Right atrium auricular region (tissue), 2 donors: ENCODE measurements around the gene KLHDC4. TPM values are rescaled to one million over a fixed set of nuclear protein-coding genes. Genes with fewer than 3 reads are reported as not detected.

ENCODE experiments used
- DNase-seq: peaks from one replicate; pipeline ENCODE4 v3.0.0-alpha.2; 2019; ENCODE audit warnings: low spot score
- H3K27ac ChIP-seq, 2 donors: fragments of 200-600 bp; sonication (generic); 1 replicate in 1 of 2; 2 replicates in 1 of 2; pipeline ENCODE4 v1.5.1; 2016 to 2019
- H3K27me3 ChIP-seq, 2 donors: fragments of 200-600 bp; sonication (generic); one replicate each; pipeline versions ENCODE4 v1.5.1 to v1.6.0; 2017 to 2019
- H3K36me3 ChIP-seq: fragments of 200-600 bp; sonication (generic); one replicate; pipeline ENCODE4 v1.5.1; 2016
- H3K4me1 ChIP-seq, 2 donors: fragments of 200-600 bp; sonication (generic); one replicate each; pipeline versions ENCODE4 v1.5.1 to v1.6.0; 2017 to 2019
- H3K4me3 ChIP-seq, 2 donors: fragments of 200-600 bp; sonication (generic); 1 replicate in 1 of 2; 2 replicates in 1 of 2; pipeline ENCODE4 v1.5.1; 2017 to 2019; ENCODE audit warnings: mild to moderate bottlenecking in 1 of 2, moderate library complexity in 1 of 2
- H3K9me3 ChIP-seq, 2 donors: fragments of 200-600 bp; sonication (generic); one replicate each; pipeline ENCODE4 v1.5.1; 2019
- total RNA-seq, 2 donors: library from RNA; depleted of rRNA; stranded (reverse); fragments of >200 nt; gene quantifications; one replicate each; pipeline ENCODE4 v1.1.0, GENCODE V29; 2016
- TF ChIP-seq, protein P1 (sequence below), 2 donors: fragments of 200-600 bp; sonication (generic); IDR thresholded peaks; one replicate each; pipeline ENCODE4 v1.5.1; 2019; ENCODE audit warnings: antibody characterized with exemption in 2 of 2

Gene KLHDC4
- total RNA-seq, 2 donors from 2014 or later = 11.8 to 12.6 TPM

DNA sequence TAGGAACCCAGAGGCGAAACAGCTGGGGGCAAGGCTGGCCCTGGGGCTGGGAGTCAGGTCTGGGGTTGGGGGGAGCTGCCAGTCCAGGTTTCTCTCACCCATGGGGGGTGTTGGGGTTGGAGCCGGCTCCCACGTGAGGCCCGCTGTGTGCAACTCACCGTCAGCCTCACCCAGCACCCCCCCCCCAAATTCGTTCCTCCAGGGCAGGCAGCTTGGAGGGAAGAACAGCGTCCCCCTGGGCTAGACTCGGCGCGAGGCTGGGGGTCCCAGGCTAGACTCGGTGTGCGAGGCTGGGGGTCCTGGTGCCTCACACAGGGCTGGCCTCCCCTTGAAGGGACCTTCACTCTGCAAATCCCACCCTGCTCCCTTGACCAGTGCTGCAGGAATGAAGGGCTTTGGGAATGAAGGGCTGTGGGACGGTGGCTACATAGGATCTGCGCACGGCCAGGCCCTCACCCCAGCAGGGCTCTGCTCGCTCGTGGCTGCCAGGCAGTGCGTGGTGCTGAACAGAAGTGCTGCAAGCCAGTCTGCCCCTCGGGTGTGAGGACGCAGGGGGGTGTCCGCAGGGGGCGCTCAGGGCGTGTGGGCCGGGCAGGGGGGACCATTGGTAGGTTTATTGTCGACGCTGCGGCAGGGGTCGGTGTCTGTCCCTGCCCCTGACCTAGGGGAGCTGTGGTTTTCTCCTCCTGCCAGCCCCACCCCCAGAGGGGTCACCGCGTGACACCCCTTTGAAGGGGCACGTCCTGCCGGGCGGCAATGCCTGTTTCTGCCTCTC lies 74.7 kb downstream of the KLHDC4 start:
- no peak for DNase-seq
- no peaks in the 10 kb centered on the region for H3K27me3 ChIP-seq
- peak overlapping the region in 1 of 2 donors; percentile 13 for H3K4me3 ChIP-seq
- peaks cover 0 to 15% of the 10 kb centered on the region in 2 donors for H3K4me1 ChIP-seq
- no peaks in the 10 kb centered on the region for H3K9me3 ChIP-seq
- no peaks in the 10 kb centered on the region for H3K36me3 ChIP-seq
- no peak overlapping the region for H3K27ac ChIP-seq
- TF ChIP-seq, protein P1, sequence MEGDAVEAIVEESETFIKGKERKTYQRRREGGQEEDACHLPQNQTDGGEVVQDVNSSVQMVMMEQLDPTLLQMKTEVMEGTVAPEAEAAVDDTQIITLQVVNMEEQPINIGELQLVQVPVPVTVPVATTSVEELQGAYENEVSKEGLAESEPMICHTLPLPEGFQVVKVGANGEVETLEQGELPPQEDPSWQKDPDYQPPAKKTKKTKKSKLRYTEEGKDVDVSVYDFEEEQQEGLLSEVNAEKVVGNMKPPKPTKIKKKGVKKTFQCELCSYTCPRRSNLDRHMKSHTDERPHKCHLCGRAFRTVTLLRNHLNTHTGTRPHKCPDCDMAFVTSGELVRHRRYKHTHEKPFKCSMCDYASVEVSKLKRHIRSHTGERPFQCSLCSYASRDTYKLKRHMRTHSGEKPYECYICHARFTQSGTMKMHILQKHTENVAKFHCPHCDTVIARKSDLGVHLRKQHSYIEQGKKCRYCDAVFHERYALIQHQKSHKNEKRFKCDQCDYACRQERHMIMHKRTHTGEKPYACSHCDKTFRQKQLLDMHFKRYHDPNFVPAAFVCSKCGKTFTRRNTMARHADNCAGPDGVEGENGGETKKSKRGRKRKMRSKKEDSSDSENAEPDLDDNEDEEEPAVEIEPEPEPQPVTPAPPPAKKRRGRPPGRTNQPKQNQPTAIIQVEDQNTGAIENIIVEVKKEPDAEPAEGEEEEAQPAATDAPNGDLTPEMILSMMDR (IDR thresholded peaks at IDR 0.05) = no peak

DNA sequence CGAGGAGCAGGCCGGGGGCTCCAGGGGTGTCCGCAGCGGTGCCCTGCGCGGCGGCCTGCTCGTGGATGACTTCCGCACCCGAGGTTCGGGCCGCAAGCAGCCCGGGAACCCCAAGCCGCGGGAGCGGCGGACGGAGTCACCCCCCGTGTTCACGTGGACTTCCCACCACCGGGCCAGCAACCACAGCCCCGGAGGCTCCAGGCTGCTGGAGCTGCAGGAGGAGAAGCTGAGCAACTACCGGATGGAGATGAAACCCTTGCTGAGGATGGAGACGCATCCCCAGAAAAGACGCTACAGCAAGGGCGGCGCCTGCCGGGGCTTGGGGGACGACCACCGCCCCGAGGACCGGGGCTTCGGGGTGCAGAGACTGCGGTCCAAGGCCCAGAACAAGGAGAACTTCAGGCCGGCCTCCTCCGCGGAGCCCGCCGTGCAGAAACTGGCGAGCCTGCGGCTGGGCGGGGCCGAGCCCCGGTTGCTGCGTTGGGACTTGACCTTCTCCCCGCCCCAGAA lies 75.8 kb downstream of the KLHDC4 start:
- no peaks in the 10 kb centered on the region for H3K27me3 ChIP-seq
- no peak overlapping the region for H3K27ac ChIP-seq
- H3K4me3 ChIP-seq = no peak overlapping the region

DNA sequence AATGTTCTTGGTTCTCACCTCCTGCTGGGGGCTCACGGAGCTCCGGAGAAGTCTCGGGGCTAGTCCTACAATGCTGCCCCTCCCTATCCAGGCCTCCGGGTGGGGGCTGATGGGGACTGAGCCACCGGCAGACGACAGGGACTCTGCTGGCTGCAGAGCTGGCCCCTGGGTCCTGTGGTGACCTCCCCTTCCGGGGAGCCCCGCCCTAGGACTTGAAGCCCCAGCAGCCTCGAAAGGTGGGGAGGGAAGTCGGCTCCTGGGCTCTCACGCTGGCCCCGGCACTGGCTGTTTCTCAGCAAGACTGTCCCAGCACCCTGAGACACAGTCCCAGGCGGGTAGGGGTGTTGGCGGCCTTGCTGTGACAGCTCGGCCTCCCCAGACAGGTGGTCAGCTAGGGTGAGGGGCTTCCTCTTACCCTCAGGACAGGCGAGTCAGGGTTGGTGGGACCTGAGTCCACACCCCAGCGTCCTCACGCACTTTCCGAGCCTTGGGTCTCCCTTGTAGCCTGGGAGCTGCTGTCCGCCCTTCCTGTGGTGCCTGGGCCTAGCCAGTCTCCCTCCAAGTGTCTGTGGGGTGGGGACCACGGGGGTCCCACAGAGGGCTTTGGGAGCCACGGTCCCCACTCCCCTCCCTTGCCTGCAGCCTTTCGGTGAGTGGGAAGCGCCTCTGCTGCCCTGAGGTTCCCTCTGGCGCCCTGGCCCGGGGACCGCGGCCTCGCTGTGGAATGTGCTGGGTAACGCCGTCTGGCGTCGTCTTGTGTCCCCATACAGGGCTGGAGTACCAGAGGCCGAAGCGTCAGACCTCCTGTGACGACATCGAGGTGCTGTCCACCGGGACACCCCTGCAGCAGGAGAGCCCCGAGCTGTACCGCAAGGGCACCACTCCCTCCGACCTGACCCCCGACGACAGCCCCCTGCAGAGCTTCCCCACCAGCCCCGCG lies 76.6 kb downstream of the KLHDC4 start:
- Histone ChIP-seq H3K4me1 (peaks cover 0 to 15% of the 10 kb centered on the region in 2 donors), H3K9me3 (no peaks in the 10 kb centered on the region), H3K36me3 (no peaks in the 10 kb centered on the region), H3K27ac (no peak overlapping the region), H3K27me3 (no peaks in the 10 kb centered on the region), H3K4me3 (no peak overlapping the region)
- no peak for DNase-seq
- TF ChIP-seq, protein P1 (IDR thresholded peaks at IDR 0.05) = no peak

More for the DNA sequence above, 75.8 kb downstream of the KLHDC4 start:
- TF ChIP-seq, protein P1 (IDR thresholded peaks at IDR 0.05) = no peak
- H3K9me3 ChIP-seq = no peaks in the 10 kb centered on the region
- H3K4me1 ChIP-seq = peaks cover 0 to 15% of the 10 kb centered on the region in 2 donors
- no peak for DNase-seq
- no peaks in the 10 kb centered on the region for H3K36me3 ChIP-seq

DNA sequence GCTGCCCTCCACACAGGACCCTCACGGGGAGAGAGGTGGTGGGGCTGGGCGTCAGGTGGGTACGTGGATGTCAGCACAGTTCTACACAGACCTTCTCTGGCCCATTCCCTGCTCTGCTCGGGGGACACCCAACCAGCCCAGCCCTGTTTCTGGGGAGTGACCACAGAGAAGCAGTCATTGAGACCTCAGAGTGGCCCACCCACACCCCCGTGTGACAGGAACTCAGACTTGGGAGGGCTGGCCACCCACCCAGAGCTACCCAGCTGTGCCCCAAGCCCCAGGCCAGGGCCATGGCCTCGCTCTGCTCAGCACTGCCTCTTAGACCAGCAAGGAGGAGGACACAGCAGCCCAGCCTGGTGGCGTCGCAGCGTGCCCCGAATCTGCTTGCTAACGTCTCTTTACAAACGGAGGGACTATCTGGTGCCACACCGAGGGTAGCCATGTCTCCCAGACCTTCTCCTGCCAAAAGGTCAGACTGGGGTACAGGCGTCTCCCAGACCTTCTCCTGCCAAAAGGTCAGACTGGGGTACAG lies 77.7 kb downstream of the KLHDC4 start:
- H3K4me3 ChIP-seq = no peak overlapping the region
- no peaks in the 10 kb centered on the region for H3K27me3 ChIP-seq
- no peak overlapping the region for H3K27ac ChIP-seq
- DNase-seq = no peak
- H3K36me3 ChIP-seq = no peaks in the 10 kb centered on the region
- H3K4me1 ChIP-seq = peaks cover 0 to 15% of the 10 kb centered on the region in 2 donors
- TF ChIP-seq, protein P1 (IDR thresholded peaks at IDR 0.05) = no peak
- no peaks in the 10 kb centered on the region for H3K9me3 ChIP-seq

DNA sequence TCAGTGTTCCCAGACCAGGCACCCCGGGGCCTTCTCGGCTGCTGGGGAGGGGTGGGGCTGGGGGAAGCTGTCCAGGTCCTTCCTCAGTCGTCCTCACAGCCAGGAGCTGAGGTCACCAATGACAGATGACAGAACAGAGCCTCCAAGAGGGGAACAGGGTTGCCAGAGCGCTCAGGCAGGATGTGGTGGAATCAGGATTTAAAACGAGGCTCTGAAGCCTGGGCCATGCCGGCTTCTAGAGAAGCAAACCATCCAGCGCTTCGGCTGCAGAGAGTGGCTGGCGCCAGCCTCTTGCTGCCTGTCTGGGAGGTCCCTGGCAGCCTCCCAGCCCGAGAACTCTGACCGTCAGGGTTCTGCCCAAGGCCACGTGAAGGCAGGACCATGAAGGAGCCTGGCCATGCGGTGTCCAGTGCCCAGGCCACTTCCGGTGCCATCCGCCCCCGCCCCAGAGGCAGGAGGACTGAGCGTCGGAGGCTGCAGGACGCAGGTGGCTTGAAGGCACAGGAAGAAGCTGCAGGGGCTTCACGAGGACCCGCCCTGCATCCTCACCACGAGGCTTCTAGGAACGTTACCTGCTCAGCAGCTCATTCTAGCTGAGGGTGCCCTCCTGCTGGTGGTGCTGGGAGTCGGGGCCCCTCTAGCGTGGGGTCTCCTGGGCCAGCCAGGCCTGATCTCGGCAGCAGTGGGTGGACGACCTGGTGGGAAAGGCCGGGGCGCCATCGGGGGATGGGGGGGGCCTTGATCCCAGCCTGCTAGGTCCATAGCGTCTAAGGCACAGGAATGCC lies 78.5 kb downstream of the KLHDC4 start:
- Histone ChIP-seq H3K4me1 (peaks cover 0 to 13% of the 10 kb centered on the region in 2 donors), H3K9me3 (no peaks in the 10 kb centered on the region), H3K36me3 (no peaks in the 10 kb centered on the region), H3K27ac (no peak overlapping the region), H3K27me3 (no peaks in the 10 kb centered on the region), H3K4me3 (no peak overlapping the region)
- DNase-seq = no peak
- TF ChIP-seq, protein P1 (IDR thresholded peaks at IDR 0.05) = no peak
